Mesothelial cell of epicardium (in vitro differentiated cells): ENCODE measurements around the gene RAPGEF4. TPM values are rescaled to one million over a fixed set of nuclear protein-coding genes. Genes with fewer than 3 reads are reported as not detected.

ENCODE experiments used
- DNase-seq, 2 experiments: peaks; one replicate each; pipeline ENCODE4 v3.0.0; 2021; ENCODE audit warnings: low spot score in 2 of 2; ENCODE audit not compliant: unreplicated experiment in 2 of 2
- H3K27ac Mint-ChIP-seq: 2 replicates; pipeline ENCODE4 v1.8.0; 2021; ENCODE audit warnings: mixed read lengths
- H3K27me3 Mint-ChIP-seq: 2 replicates; pipeline ENCODE4 v1.8.0; 2021; ENCODE audit warnings: low read depth, mixed read lengths
- H3K36me3 Mint-ChIP-seq: 2 replicates; pipeline ENCODE4 v1.8.0; 2021; ENCODE audit warnings: mixed read lengths
- H3K4me1 Mint-ChIP-seq: 2 replicates; pipeline ENCODE4 v1.8.0; 2021; ENCODE audit warnings: mixed read lengths
- H3K4me3 Mint-ChIP-seq: 2 replicates; pipeline ENCODE4 v1.8.0; 2021; ENCODE audit warnings: mild to moderate bottlenecking, moderate library complexity, mixed read lengths
- H3K9me3 Mint-ChIP-seq: 2 replicates; pipeline ENCODE4 v1.8.0; 2021; ENCODE audit warnings: mixed read lengths
- total RNA-seq: library from RNA; stranded (reverse); gene quantifications from 3 replicates; pipeline ENCODE4 v1.2.1, GENCODE V29; 2021
- TF ChIP-seq, protein P1 (sequence below): fragments of 200-600 bp; sonication (generic); IDR thresholded peaks from one replicate; pipeline ENCODE4 v1.5.0; 2021; ENCODE audit warnings: antibody characterized with exemption; ENCODE audit not compliant: unreplicated experiment

The RAPGEF4 gene
- total RNA-seq, 1 donor from 2014 or later, result 24.7 TPM

DNA sequence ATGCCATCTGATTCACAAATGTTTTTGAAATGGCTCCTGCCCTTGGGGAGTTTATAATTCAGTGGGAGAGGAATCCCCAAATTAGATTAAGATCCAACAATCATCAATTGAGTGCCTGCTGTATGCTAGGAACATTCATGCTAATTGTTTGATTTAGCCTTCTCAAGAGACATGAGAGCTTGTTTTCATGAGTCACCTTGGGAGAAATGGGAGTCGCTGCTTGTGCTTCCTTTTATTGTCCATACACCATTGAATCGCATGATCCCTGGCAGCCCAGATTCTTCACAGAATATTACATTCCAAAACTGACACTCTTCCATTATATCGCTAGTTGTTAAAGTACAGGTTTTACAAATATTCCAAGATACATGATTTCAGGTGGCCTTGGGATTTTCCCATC, 234.0 kb downstream of the RAPGEF4 start:
- peaks cover 17% of the 10 kb centered on the region for H3K4me1 Mint-ChIP-seq
- H3K9me3 Mint-ChIP-seq, result no peaks in the 10 kb centered on the region
- TF ChIP-seq, protein P1, sequence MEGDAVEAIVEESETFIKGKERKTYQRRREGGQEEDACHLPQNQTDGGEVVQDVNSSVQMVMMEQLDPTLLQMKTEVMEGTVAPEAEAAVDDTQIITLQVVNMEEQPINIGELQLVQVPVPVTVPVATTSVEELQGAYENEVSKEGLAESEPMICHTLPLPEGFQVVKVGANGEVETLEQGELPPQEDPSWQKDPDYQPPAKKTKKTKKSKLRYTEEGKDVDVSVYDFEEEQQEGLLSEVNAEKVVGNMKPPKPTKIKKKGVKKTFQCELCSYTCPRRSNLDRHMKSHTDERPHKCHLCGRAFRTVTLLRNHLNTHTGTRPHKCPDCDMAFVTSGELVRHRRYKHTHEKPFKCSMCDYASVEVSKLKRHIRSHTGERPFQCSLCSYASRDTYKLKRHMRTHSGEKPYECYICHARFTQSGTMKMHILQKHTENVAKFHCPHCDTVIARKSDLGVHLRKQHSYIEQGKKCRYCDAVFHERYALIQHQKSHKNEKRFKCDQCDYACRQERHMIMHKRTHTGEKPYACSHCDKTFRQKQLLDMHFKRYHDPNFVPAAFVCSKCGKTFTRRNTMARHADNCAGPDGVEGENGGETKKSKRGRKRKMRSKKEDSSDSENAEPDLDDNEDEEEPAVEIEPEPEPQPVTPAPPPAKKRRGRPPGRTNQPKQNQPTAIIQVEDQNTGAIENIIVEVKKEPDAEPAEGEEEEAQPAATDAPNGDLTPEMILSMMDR, result no peak

DNA sequence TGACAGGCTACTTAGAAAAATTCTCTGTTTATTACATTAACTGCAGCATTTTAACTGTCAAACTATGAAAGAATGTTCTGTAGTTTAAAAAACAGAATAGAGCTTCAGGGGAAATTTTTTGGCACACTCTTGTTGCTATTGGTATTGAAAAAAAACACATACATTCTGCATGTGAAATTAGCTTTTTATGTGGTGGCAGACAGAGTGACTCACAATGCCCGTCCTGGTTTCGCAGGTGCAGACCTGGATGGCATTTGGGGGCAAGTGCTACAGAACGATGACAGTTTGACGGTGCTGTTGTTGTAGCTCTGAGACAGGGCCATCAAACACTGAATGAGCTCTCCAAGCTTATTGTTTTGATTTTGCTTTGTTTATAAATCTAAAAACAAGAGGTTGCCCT, 235.0 kb downstream of the RAPGEF4 start:
- H3K27ac Mint-ChIP-seq, result peak overlapping the region; percentile 72
- peaks cover 20% of the 10 kb centered on the region for H3K4me1 Mint-ChIP-seq

More for the DNA sequence above, 234.0 kb downstream of the RAPGEF4 start:
- Mint-ChIP-seq H3K4me3 (no peak overlapping the region), H3K27ac (no peak overlapping the region), H3K27me3 (no peaks in the 10 kb centered on the region), H3K36me3 (peaks cover 22% of the 10 kb centered on the region)
- DNase-seq, result no peak

DNA sequence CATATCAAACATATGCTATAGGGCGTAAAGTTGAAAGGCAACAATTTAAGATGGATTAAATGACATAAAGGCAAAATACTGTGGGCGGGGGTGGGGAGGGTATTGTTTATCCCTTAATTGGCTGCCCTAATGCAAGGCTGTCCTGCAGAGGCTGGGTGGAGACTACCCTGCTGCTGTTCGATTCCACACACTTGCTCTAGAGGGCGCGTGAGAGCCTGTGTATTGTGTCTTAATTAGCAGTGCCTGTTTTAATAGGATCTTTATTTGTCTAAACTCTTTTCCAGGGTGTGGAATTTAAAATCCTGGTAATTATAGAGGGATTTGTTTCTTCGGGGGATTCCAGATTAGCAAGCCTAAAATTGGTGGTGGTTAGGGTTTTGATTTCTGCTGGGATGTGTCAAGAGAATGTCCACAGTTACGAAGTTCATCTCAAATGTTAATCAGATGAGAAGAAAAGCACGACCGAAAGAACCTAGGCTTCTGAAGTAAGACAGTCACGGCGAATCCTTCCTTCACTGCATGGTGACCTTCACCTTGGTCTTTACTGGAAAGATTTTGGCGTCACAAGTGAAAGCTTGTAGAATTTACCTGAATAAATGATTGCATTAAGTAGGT, 236.5 kb downstream of the RAPGEF4 start:
- Mint-ChIP-seq H3K27me3 (no peaks in the 10 kb centered on the region), H3K27ac (no peak overlapping the region), H3K36me3 (peaks cover 18% of the 10 kb centered on the region), H3K9me3 (no peaks in the 10 kb centered on the region), H3K4me3 (no peak overlapping the region), H3K4me1 (peaks cover 35% of the 10 kb centered on the region)
- no peak for DNase-seq
- TF ChIP-seq, protein P1, result peak; percentile 46

More for the DNA sequence above, 235.0 kb downstream of the RAPGEF4 start:
- no peaks in the 10 kb centered on the region for H3K9me3 Mint-ChIP-seq
- H3K36me3 Mint-ChIP-seq, result peaks cover 22% of the 10 kb centered on the region
- TF ChIP-seq, protein P1, result no peak
- no peak for DNase-seq
- H3K27me3 Mint-ChIP-seq, result no peaks in the 10 kb centered on the region
- no peak overlapping the region for H3K4me3 Mint-ChIP-seq

DNA sequence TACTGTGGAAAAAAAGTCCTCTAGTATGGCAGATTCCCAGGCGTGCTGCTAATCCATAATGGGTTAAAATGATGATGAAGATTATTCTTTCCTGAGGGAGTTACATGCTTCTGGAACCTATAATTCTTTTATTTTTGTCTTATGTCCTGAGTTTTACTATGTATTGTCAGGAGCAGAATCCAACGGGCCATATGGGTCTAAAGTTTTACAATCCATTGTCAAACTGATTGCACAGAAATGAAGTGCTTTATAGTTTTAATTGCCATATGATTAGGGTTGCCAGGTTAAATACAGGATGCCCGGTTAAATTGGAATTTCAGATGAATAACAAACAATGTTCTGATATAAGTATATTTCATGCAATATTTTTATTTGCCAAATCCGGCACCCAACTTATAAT, 239.1 kb downstream of the RAPGEF4 start:
- TF ChIP-seq, protein P1, result no peak
- no peak for DNase-seq

DNA sequence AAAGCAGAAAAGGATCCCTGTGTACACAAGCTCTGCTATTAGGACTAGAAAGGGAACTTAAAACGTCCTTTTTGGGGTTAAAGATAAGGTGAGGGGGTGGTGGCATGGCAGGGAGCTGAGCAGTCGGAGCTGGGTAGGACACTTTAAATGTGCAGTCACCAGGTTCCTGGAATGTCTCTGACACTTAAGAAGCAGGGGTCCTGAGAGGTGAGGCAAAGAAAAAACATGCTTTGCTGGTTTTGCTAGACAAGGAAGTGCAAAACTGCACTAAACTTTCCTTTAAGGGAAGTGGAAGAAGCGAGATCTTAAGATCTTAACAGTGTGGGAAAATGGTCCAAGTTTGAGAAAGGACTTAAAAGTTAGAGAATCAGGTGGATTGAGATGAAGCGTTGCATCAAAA, 240.5 kb downstream of the RAPGEF4 start:
- H3K27me3 Mint-ChIP-seq, result no peaks in the 10 kb centered on the region
- H3K27ac Mint-ChIP-seq, result peak overlapping the region; percentile 89
- DNase-seq, result no peak
- peaks cover 4% of the 10 kb centered on the region for H3K36me3 Mint-ChIP-seq
- no peaks in the 10 kb centered on the region for H3K9me3 Mint-ChIP-seq
- H3K4me3 Mint-ChIP-seq, result no peak overlapping the region
- TF ChIP-seq, protein P1, result no peak
- H3K4me1 Mint-ChIP-seq, result peaks cover 36% of the 10 kb centered on the region

More for the DNA sequence above, 239.1 kb downstream of the RAPGEF4 start:
- no peaks in the 10 kb centered on the region for H3K27me3 Mint-ChIP-seq
- H3K4me3 Mint-ChIP-seq, result no peak overlapping the region
- H3K4me1 Mint-ChIP-seq, result peaks cover 49% of the 10 kb centered on the region
- H3K36me3 Mint-ChIP-seq, result peaks cover 4% of the 10 kb centered on the region
- H3K9me3 Mint-ChIP-seq, result no peaks in the 10 kb centered on the region
- H3K27ac Mint-ChIP-seq, result no peak overlapping the region

DNA sequence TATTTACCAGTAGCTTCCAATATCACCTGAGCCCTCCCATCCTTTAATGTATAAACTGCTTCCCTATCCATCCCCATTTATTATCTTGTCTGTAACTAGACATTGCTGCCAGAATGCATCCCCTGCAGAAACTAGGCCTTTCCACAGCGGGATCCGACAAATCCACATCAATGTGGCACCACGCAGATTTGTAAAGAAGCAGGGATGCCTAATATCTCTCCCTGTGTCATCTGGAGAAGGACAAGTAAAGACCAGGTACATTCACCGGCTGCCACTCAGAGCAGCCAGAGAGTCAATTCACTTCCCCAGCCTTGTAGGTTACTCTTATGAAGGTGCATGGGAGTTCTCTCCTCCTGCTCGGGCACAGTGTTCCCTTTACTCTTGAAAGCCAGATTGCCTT, 241.2 kb downstream of the RAPGEF4 start:
- H3K4me1 Mint-ChIP-seq, result peaks cover 32% of the 10 kb centered on the region
- H3K4me3 Mint-ChIP-seq, result no peak overlapping the region
- TF ChIP-seq, protein P1, result no peak
- DNase-seq, result no peak
- peak overlapping the region; percentile 39 for H3K27ac Mint-ChIP-seq
- H3K36me3 Mint-ChIP-seq, result no peaks in the 10 kb centered on the region
- no peaks in the 10 kb centered on the region for H3K27me3 Mint-ChIP-seq
- no peaks in the 10 kb centered on the region for H3K9me3 Mint-ChIP-seq
